Esophagus squamous epithelium (tissue), 5 donors: ENCODE measurements around the gene ABCA5. TPM values are rescaled to one million over a fixed set of nuclear protein-coding genes. Genes with fewer than 3 reads are reported as not detected.
A peak's percentile ranks its signal among the peaks of the same experiment; 100 is the strongest.

Experiments
- DNase-seq: peaks from one replicate; lab custom pipeline; 2025; lab: John Stamatoyannopoulos, UW
- H3K27ac ChIP-seq, 4 donors: fragments of 200-600 bp; sonication (generic); one replicate each; pipeline ENCODE4 v1.5.1; 2016 to 2019; ENCODE audit warnings: mild to moderate bottlenecking in 1 of 4
- H3K27me3 ChIP-seq, 4 donors: fragments of 200-600 bp; sonication (generic); 1 replicate in 3 of 4; 2 replicates in 1 of 4; pipeline versions ENCODE4 v1.5.1 to v1.6.0; 2017 to 2021; ENCODE audit warnings: antibody characterized with exemption in 1 of 4
- H3K36me3 ChIP-seq, 3 donors: fragments of 200-600 bp; sonication (generic); one replicate each; pipeline ENCODE4 v1.5.1; 2016 to 2019
- H3K4me1 ChIP-seq, 3 donors: fragments of 200-600 bp; sonication (generic); one replicate each; pipeline ENCODE4 v1.5.1; 2017 to 2019
- H3K4me3 ChIP-seq, 4 donors: fragments of 200-600 bp; sonication (generic); 1 replicate in 3 of 4; 2 replicates in 1 of 4; pipeline ENCODE4 v1.5.1; 2016 to 2019; ENCODE audit warnings: mild to moderate bottlenecking in 2 of 4, moderate library complexity in 1 of 4
- H3K9me3 ChIP-seq, 3 donors: fragments of 200-600 bp; sonication (generic); one replicate each; pipeline ENCODE4 v1.5.1; 2016 to 2019
- POLR2A ChIP-seq, 4 donors: fragments of 450-650 bp; IDR thresholded peaks; one replicate each; pipeline ENCODE4 v1.6.1; 2017; ENCODE audit warnings: antibody characterized with exemption in 4 of 4, mild to moderate bottlenecking in 4 of 4, moderate library complexity in 3 of 4
- WGBS, 2 donors: methylation state at CpG; one replicate each; pipeline ENCODE4 v1.1.5; 2018; 5-methylcytosine and 5-hydroxymethylcytosine counted together
- intact Hi-C: fragments of 100-400 bp; cut with DNase I; formaldehyde crosslinking; loops from one replicate; pipeline ENCODE4 v1.15.0; 2022
- total RNA-seq, 4 donors: library from RNA; depleted of rRNA; stranded (reverse); fragments of >200 nt; gene quantifications; one replicate each; pipeline ENCODE4 v1.1.0, GENCODE V29; 2016
- TF ChIP-seq, protein P1 (sequence below), 6 experiments: fragments of 450-650 bp in 4 of 6; fragments of 200-600 bp in 2 of 6; sonication (generic) in 2 of 6; IDR thresholded peaks; one replicate each; pipeline ENCODE4 v1.5.1; 2016 to 2019; ENCODE audit warnings: antibody characterized with exemption in 6 of 6, mild to moderate bottlenecking in 4 of 6, moderate library complexity in 4 of 6
- donor health status: DM: yes; HTN: yes; CAD: no.

ABCA5 gene
- total RNA-seq, 4 donors from 2014 or later: 20.0 to 60.7 (median 28.1) TPM

- intact Hi-C loops: no loop called here
- H3K36me3 ChIP-seq: no peaks in the 10 kb centered on the region
- TF ChIP-seq POLR2A (IDR thresholded peaks at IDR 0.05): no peak
- TF ChIP-seq, protein P1, sequence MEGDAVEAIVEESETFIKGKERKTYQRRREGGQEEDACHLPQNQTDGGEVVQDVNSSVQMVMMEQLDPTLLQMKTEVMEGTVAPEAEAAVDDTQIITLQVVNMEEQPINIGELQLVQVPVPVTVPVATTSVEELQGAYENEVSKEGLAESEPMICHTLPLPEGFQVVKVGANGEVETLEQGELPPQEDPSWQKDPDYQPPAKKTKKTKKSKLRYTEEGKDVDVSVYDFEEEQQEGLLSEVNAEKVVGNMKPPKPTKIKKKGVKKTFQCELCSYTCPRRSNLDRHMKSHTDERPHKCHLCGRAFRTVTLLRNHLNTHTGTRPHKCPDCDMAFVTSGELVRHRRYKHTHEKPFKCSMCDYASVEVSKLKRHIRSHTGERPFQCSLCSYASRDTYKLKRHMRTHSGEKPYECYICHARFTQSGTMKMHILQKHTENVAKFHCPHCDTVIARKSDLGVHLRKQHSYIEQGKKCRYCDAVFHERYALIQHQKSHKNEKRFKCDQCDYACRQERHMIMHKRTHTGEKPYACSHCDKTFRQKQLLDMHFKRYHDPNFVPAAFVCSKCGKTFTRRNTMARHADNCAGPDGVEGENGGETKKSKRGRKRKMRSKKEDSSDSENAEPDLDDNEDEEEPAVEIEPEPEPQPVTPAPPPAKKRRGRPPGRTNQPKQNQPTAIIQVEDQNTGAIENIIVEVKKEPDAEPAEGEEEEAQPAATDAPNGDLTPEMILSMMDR (IDR thresholded peaks at IDR 0.05): no peak
- no peak for DNase-seq
- H3K9me3 ChIP-seq: no peaks in the 10 kb centered on the region
- H3K4me1 ChIP-seq: peaks cover 0 to 9% (median 0%) of the 10 kb centered on the region in 3 donors
- no peaks in the 10 kb centered on the region for H3K27me3 ChIP-seq
- no peak overlapping the region for H3K4me3 ChIP-seq
- 63 to 85% methylated on average over 2 of the region's 2 CpGs for WGBS, 2 donors
- no peak overlapping the region for H3K27ac ChIP-seq
Measured at GRCh38 chr17:69331756-69332155, 4.8 kb upstream of the ABCA5 start.

DNA sequence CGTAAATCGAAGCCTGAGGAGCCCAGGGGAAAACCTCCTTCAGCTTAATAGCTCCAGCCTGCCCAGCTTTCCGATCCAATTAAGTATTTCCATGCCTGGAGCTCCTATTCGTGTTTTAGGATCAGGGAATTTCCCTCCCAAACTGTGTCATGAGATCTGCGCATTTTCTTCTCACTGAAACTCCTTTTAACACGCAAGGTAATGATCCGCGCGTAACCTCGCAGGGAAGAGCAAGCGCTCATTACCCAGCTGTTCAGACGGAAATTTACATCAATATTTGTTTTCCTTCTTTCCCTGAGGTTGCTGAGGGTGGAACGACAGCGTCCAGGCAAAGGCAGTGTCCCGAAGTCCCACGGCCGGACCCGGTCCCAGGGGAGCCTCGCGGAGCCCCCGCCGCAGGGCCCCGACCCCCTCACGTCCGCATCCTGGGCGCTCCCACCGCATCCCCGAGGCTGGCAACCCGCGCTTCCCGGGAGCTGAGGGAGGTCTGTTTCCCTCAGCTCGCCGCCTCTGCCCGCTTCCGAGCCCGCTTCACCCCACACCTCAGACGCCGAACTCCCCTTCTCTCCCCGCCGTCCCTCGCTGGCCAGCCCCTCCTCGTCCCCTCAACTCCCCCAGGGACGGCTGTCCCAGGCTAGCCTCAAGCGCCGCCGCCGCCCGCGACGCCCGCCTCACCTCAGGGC lies 415 bp downstream of the ABCA5 start:
- Histone ChIP-seq H3K36me3 (peaks cover 0 to 9% (median 0%) of the 10 kb centered on the region in 3 donors), H3K27me3 (no peaks in the 10 kb centered on the region), H3K4me1 (peaks cover 0 to 30% (median 9%) of the 10 kb centered on the region in 3 donors), H3K27ac (peak overlapping the region; percentile 90 to 98 (median 96)), H3K4me3 (peak overlapping the region; percentile 65 to 89 (median 87)), H3K9me3 (no peaks in the 10 kb centered on the region)
- no peak for DNase-seq
- intact Hi-C loops: no loop called here
- peak in 1 of 4 donors; percentile 48 for TF ChIP-seq POLR2A (IDR thresholded peaks at IDR 0.05)
- TF ChIP-seq, protein P1 (IDR thresholded peaks at IDR 0.05): no peak
- WGBS, 2 donors: 0 to 1% methylated on average over 28 to 42 of the region's 51 CpGs

DNA sequence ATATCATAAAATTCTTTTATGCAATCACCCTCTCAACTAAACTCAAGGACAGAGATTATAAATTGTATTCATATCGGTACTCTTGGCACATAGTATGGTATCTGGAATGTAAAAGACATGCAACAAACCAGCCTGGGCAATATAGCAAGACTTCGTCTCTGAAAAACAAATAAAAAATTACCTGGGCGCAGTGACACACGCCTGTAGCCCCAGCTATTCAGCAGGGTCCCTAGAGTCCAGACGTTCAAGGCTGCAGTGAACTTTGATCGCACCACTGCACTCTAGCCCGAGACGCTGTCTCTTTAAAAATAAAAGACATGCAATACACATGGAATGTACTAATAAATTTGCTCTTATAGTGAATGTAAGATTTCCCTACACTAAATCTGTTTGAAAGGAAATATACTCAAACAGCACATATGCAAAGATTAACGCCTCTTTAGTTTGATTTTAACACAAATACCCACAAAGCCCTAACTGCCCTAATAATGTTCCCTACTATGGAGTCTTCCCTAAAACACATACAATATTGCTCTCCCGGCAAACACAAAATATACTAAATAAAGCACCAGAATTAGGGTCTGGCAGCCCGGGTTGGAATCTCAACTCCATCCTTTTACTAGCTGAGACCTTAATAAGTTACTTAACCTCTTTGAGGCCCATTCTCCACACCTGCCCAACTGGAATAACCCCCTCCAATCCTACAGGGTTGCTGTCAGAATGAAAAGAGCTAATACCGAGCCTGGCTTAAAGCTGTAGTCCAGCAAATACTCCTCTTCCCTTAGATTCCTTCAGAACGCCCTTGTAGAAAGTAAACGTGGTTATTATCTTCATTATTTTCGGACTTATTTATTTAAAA lies 1.2 kb downstream of the ABCA5 start:
- TF ChIP-seq, protein P1 (IDR thresholded peaks at IDR 0.05): no peak
- TF ChIP-seq POLR2A (IDR thresholded peaks at IDR 0.05): no peak
- Histone ChIP-seq H3K9me3 (no peaks in the 10 kb centered on the region), H3K27me3 (no peaks in the 10 kb centered on the region), H3K27ac (peak overlapping the region; percentile 90 to 98 (median 96)), H3K36me3 (peaks cover 0 to 9% (median 0%) of the 10 kb centered on the region in 3 donors), H3K4me1 (peaks cover 0 to 30% (median 9%) of the 10 kb centered on the region in 3 donors), H3K4me3 (peak overlapping the region; percentile 65 to 89 (median 87))
- DNase-seq: no peak
- whole genome bisulfite sequencing, 2 donors: 21 to 43% methylated on average over 15 of the region's 15 CpGs
- intact Hi-C loops: no loop called here

- Histone ChIP-seq H3K27ac (no peak overlapping the region), H3K9me3 (no peaks in the 10 kb centered on the region), H3K27me3 (no peaks in the 10 kb centered on the region), H3K4me1 (peaks cover 0 to 30% (median 9%) of the 10 kb centered on the region in 3 donors), H3K36me3 (peaks cover 0 to 9% (median 0%) of the 10 kb centered on the region in 3 donors), H3K4me3 (no peak overlapping the region)
- no peak for DNase-seq
- no peak for TF ChIP-seq POLR2A (IDR thresholded peaks at IDR 0.05)
- TF ChIP-seq, protein P1 (IDR thresholded peaks at IDR 0.05): no peak
- intact Hi-C loops: no loop called here
- WGBS, 2 donors: 25 to 41% methylated on average over 1 of the region's 1 CpG
Measured at GRCh38 chr17:69323806-69324205, 3.1 kb downstream of the ABCA5 start.

- WGBS, 2 donors: 91 to 94% methylated on average over 4 of the region's 4 CpGs
- no peaks in the 10 kb centered on the region for H3K9me3 ChIP-seq
- DNase-seq: no peak
- TF ChIP-seq, protein P1 (IDR thresholded peaks at IDR 0.05): no peak
- TF ChIP-seq POLR2A (IDR thresholded peaks at IDR 0.05): no peak
- no peak overlapping the region for H3K27ac ChIP-seq
- H3K4me1 ChIP-seq: peaks cover 0 to 28% (median 6%) of the 10 kb centered on the region in 3 donors
- H3K4me3 ChIP-seq: no peak overlapping the region
- H3K36me3 ChIP-seq: peaks cover 0 to 9% (median 0%) of the 10 kb centered on the region in 3 donors
- H3K27me3 ChIP-seq: no peaks in the 10 kb centered on the region
- intact Hi-C loops: no loop called here
Measured at GRCh38 chr17:69320908-69321238, 6.1 kb downstream of the ABCA5 start.
